ENCODE results near the gene BTAF1.
A peak's percentile ranks its signal among the peaks of the same experiment; 100 is the strongest.
"Not testable (repeated sequence)": the region's sequence is repeated elsewhere in the genome, so short reads cannot be mapped to it uniquely, and the experiment has no call there.

BTAF1 gene

GRCh38 chr10:91978585-91978984 lies 55.0 kb downstream of the BTAF1 start:
- DNase-seq: no peak

GRCh38 chr10:91980319-91980718 lies 56.7 kb downstream of the BTAF1 start:
- DNase-seq: no peak

GRCh38 chr10:91983416-91983815 lies 59.8 kb downstream of the BTAF1 start:
- DNase-seq: no peak

- DNase-seq: no peak
These were observed 63.9 kb downstream of the BTAF1 start for GRCh38 chr10:91987397-91988037.

DNA sequence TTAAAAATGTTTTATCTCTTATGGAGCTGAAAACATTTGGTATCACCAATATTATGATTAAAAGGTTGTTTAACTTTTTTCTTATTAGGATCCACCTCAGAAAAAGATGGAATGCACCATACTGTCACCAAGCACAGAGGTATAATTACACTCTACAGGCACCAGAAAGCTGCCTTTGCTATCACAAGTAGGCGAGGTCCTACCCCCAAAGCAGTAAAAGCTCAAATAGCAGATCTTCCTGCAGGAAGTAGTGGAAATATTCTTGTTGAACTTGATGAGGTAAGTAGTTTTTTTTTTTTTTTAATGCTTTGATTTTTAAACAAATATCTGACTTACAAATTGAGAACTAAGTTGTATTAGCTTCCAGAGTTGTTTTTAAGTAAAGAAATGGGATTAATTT lies 68.5 kb downstream of the BTAF1 start:
- no peak for DNase-seq

- no peak for DNase-seq
These were observed 72.7 kb downstream of the BTAF1 start for GRCh38 chr10:91996266-91996665.

DNA sequence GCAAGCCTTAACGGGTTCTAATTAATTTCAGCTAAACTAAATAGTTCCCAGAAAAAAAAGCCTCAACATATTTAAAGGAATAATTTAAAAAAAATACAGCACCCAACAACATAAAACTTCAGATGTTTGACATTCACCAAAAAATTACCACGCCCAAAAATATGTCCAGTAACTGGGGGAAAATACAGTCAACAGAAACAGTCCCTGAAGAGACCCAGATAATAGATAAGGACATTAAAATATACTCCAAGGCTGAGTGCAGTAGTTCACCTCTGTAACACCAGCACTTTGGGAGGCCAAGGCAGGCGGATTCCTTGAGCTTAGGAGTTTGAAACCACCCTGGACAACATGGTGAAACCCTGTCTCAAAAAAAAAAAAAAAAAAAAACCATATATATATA lies 78.0 kb downstream of the BTAF1 start:
- no peak for DNase-seq

GRCh38 chr10:92001995-92002394 lies 78.4 kb downstream of the BTAF1 start:
- no peak for DNase-seq

DNA sequence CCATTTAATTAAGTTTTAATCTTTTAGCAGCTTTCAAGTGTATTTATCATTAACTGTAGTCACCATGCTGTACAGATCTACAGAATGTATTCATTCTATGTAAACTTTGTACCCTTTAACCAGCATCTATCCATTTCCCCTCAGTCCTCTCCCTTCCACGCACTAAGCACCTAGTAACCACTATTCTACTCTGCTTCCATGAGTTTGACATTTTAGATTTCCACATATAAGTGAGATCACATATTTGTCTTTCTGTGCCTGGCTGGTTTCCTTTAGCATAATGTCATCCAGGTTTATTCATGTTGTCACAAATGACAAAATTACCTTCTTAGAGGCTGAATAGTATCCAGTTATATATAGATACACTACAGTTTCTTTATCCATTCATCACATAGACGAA lies 79.7 kb downstream of the BTAF1 start:
- no peak for DNase-seq

GRCh38 chr10:92005978-92006377 lies 82.4 kb downstream of the BTAF1 start:
- DNase-seq: no peak

- DNase-seq: no peak
These were observed 85.9 kb downstream of the BTAF1 start for GRCh38 chr10:92009445-92009844.

- DNase-seq: no peak
These were observed 86.6 kb downstream of the BTAF1 start for GRCh38 chr10:92010047-92010735.

GRCh38 chr10:92011560-92012214 lies 88.1 kb downstream of the BTAF1 start:
- DNase-seq: no peak

- no peak for DNase-seq
These were observed 91.0 kb downstream of the BTAF1 start for GRCh38 chr10:92014620-92015019.

DNA sequence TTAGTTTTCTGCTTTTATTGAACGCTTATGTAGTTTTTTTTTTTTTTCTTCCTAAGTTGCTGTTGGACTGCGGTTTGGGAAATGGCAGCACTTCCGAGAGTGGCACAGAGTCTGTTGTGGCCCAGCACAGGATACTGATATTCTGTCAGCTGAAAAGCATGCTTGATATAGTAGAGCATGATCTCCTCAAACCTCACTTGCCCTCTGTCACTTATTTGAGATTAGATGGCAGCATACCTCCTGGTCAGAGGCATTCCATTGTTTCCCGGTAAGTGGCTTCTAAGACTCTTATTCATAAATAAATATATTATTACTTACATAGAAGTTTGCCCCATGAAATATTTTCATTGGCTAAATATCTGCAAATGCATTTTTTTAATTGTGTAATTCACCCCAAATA lies 101.1 kb downstream of the BTAF1 start:
- DNase-seq: no peak

GRCh38 chr10:92025340-92025739 lies 101.8 kb downstream of the BTAF1 start:
- DNase-seq: peak in 1 of 2 donors; percentile 2

DNA sequence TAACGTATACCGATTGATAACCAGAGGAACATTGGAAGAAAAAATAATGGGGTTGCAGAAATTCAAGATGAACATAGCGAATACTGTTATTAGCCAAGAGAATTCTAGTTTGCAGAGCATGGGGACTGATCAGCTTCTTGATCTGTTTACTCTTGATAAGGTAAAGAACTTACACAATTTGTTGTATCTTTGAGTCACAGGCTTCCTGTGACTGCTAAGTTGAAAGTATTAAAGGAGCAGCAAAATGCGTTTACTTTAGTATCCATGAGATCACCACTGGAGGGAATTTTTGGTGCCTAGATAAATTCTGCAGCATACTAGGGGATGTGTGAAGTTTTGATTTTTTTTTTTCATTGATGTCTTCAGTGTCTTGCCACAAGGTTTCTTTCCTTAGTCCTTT lies 103.6 kb downstream of the BTAF1 start:
- DNase-seq: no peak

DNA sequence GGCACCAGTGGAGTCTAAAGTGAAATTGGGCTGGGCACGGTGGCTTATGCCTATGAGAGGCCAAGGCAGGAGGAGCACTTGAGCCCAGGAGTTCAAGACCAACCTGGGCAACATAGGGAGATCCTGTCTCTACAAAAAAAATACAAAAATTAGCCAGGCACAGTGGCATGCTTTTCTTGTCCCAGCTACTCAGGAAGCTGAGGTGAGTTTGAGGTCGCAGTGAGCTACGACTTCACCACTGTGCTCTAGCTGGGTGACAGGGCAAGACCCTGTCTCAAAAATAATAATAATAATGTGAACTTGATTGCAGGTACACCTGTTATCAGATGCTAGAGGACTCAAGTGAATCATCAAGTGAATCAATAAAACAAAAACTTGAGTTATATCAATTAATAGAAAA lies 108.0 kb downstream of the BTAF1 start:
- DNase-seq: no peak

GRCh38 chr10:92033070-92033469 lies 109.5 kb downstream of the BTAF1 start:
- not testable (repeated sequence) for DNase-seq

GRCh38 chr10:92038949-92039348 lies 115.4 kb downstream of the BTAF1 start:
- DNase-seq: no peak

GRCh38 chr10:92042541-92042940 lies 119.0 kb downstream of the BTAF1 start:
- no peak for DNase-seq

GRCh38 chr10:92045641-92046106 lies 122.1 kb downstream of the BTAF1 start:
- no peak for DNase-seq

GRCh38 chr10:92047215-92047614 lies 123.6 kb downstream of the BTAF1 start:
- DNase-seq: no peak

DNA sequence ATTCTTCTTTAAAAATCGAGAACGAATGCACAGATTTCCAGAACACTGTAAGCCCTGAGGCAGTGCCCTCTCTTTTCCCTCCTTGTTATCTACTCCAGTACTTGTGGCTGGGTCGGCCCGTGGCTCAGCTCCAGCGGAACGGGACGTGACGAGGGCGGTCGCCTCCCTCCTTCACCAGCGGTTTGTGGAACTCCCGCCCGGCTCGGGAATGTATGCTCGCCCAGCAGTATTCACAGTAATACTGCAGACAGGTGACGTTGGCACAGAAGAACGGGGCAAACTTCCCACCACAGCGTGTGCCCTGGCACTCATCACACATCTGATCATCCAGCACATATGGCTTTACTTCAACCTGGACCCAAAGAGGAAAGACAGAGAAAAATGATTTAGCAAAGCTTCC lies 128.5 kb downstream of the BTAF1 start:
- DNase-seq: no peak
